Type B pancreatic cell (in vitro differentiated cells): Measurements from ENCODE around the gene GCG. TPM values are rescaled to one million over a fixed set of nuclear protein-coding genes. Genes with fewer than 3 reads are reported as not detected.

ENCODE experiments used
- DNase-seq: peaks from one replicate; pipeline ENCODE4 v3.0.0; 2021; ENCODE audit warnings: mixed read lengths; ENCODE audit not compliant: unreplicated experiment; ENCODE audit errors: extremely low spot score
- H3K27ac Mint-ChIP-seq: 2 replicates; pipeline ENCODE4 v1.8.0; 2021; ENCODE audit warnings: mild to moderate bottlenecking, mixed read lengths
- H3K27me3 Mint-ChIP-seq: 2 replicates; pipeline ENCODE4 v1.8.0; 2021; ENCODE audit warnings: mixed read lengths
- H3K36me3 Mint-ChIP-seq: 2 replicates; pipeline ENCODE4 v1.8.0; 2021; ENCODE audit warnings: mixed read lengths
- H3K4me1 Mint-ChIP-seq: one replicate; pipeline ENCODE4 v1.8.0; 2021; ENCODE audit warnings: mixed read lengths; ENCODE audit not compliant: unreplicated experiment
- H3K4me3 Mint-ChIP-seq: 2 replicates; pipeline ENCODE4 v1.8.0; 2021; ENCODE audit warnings: mild to moderate bottlenecking, mixed read lengths
- H3K9me3 Mint-ChIP-seq: 2 replicates; pipeline ENCODE4 v1.8.0; 2021; ENCODE audit warnings: mixed read lengths
- CTCF ChIP-seq: fragments of 200-600 bp; sonication (generic); conservative IDR thresholded peaks from 2 replicates; pipeline ENCODE4 v1.5.0; 2021; ENCODE audit warnings: antibody characterized with exemption, mild to moderate bottlenecking
- total RNA-seq: library from RNA; stranded (reverse); gene quantifications from 2 replicates; pipeline ENCODE4 v1.2.1, GENCODE V29; 2021; ENCODE audit warnings: low replicate concordance

Gene GCG
- total RNA-seq, 1 donor from 2014 or later, result 4,649 TPM

GRCh38 chr2:162111958-162112850 is 39.8 kb downstream of the GCG start:
- no peak overlapping the region for H3K4me3 Mint-ChIP-seq
- no peaks in the 10 kb centered on the region for H3K27me3 Mint-ChIP-seq
- peaks cover 9% of the 10 kb centered on the region for H3K9me3 Mint-ChIP-seq
- no peak overlapping the region for H3K27ac Mint-ChIP-seq
- no peaks in the 10 kb centered on the region for H3K36me3 Mint-ChIP-seq
- no peak for DNase-seq
- peaks cover 11% of the 10 kb centered on the region for H3K4me1 Mint-ChIP-seq
- TF ChIP-seq CTCF, result no peak

GRCh38 chr2:162107361-162107901 is 44.6 kb downstream of the GCG start:
- no peak for TF ChIP-seq CTCF
- Mint-ChIP-seq H3K4me3 (no peak overlapping the region), H3K4me1 (no peaks in the 10 kb centered on the region), H3K27ac (no peak overlapping the region), H3K27me3 (no peaks in the 10 kb centered on the region), H3K9me3 (no peaks in the 10 kb centered on the region), H3K36me3 (no peaks in the 10 kb centered on the region)
- no peak for DNase-seq

GRCh38 chr2:162106746-162107145 is 45.3 kb downstream of the GCG start:
- no peak for TF ChIP-seq CTCF
- Mint-ChIP-seq H3K36me3 (no peaks in the 10 kb centered on the region), H3K9me3 (no peaks in the 10 kb centered on the region), H3K4me3 (no peak overlapping the region), H3K4me1 (no peaks in the 10 kb centered on the region), H3K27ac (no peak overlapping the region), H3K27me3 (peaks cover 2% of the 10 kb centered on the region)
- no peak for DNase-seq

GRCh38 chr2:162106146-162106551 is 45.9 kb downstream of the GCG start:
- no peak for DNase-seq
- H3K9me3 Mint-ChIP-seq, result no peaks in the 10 kb centered on the region

GRCh38 chr2:162103443-162104009 is 48.5 kb downstream of the GCG start:
- Mint-ChIP-seq H3K4me1 (no peaks in the 10 kb centered on the region), H3K9me3 (no peaks in the 10 kb centered on the region), H3K27me3 (peaks cover 5% of the 10 kb centered on the region), H3K36me3 (peaks cover 3% of the 10 kb centered on the region), H3K4me3 (no peak overlapping the region), H3K27ac (no peak overlapping the region)
- no peak for TF ChIP-seq CTCF
- no peak for DNase-seq

More at GRCh38 chr2:162106146-162106551, 45.9 kb downstream of the GCG start:
- Mint-ChIP-seq H3K4me1 (no peaks in the 10 kb centered on the region), H3K27me3 (peaks cover 2% of the 10 kb centered on the region), H3K36me3 (peaks cover under 1% of the 10 kb centered on the region), H3K27ac (no peak overlapping the region), H3K4me3 (no peak overlapping the region)
- no peak for TF ChIP-seq CTCF
